HAP-1 (cell line): ENCODE data around the gene MAPK6.
"Not testable (repeated sequence)": the region's sequence is repeated elsewhere in the genome, so short reads cannot be mapped to it uniquely, and the experiment has no call there.

Experiments
- DNase-seq, 2 experiments: peaks; one replicate each; pipeline ENCODE4 v3.0.0-alpha.2; 2016 to 2020; ENCODE audit warnings: low spot score in 2 of 2
- H3K27me3 ChIP-seq: fragments of 250-450 bp; sonication (Bioruptor Pico); 2 replicates; pipeline ENCODE4 v1.5.1; 2020; ENCODE audit warnings: low read depth, mild to moderate bottlenecking, moderate library complexity
- H3K36me3 ChIP-seq: fragments of 250-450 bp; sonication (Bioruptor Pico); replicated peaks from 2 replicates; pipeline ENCODE4 v1.5.1; 2020; ENCODE audit warnings: mild to moderate bottlenecking
- H3K4me1 ChIP-seq: fragments of 250-450 bp; sonication (Bioruptor Pico); 2 replicates; pipeline ENCODE4 v1.5.1; 2020; ENCODE audit warnings: mild to moderate bottlenecking
- H3K4me3 ChIP-seq: fragments of 250-450 bp; sonication (Bioruptor Pico); 2 replicates; pipeline ENCODE4 v1.5.1; 2020; ENCODE audit warnings: mild to moderate bottlenecking, moderate library complexity
- H3K9me3 ChIP-seq: fragments of 250-450 bp; sonication (Bioruptor Pico); 2 replicates; pipeline ENCODE4 v1.5.1; 2020; ENCODE audit warnings: mild to moderate bottlenecking, moderate library complexity
- in situ Hi-C: fragments of 300-500 bp; cut with MboI; formaldehyde crosslinking; loops from 3 replicates; pipeline ENCODE4 v1.14.3; 2020; ENCODE audit warnings: low sequenced_read_pairs, inconsistent platforms, mixed read lengths

Gene MAPK6

DNA sequence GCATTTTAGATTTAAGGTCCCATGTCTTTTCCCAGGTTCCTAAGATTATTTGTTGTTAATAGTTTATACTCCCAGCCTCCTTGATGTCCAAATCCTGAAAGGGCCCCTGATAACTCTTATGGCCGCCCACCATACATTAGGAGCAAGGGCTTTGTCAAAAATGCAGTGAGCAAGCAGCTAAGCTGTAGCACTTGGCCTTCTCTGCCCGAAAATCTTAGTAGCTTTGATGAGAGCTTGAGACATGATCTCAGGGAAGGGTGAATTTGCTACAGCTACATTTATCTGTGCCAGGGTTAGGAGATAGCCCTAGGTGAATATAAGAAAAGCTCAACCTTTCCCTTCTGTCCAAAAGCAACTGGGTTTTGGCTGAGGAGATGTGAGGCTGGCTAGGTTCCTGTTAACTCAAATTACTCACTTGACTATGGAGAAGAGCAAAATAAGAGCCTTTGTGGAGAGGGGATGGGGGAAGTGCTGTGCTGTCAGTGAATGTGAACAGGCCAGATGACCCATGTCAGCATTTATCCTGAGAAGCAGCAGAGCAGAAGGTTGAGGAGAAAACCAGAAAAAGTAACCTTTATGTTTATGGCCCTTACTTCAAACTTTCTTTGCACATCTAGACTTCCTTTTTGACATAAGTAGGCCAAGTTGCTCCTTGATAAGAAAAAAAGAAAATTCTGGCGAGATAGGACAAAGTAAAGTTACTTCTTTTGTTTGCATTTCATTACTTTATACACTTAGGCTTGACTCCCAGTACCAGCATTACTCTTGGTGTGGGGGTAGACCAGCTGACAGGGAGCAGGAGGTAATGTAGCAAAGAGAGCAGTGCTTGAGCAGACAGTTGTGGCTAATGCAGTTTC lies 21.1 kb downstream of the MAPK6 start:
- Histone ChIP-seq H3K4me1 (peaks cover 16% of the 10 kb centered on the region), H3K27me3 (no peaks in the 10 kb centered on the region), H3K36me3 (no peaks in the 10 kb centered on the region; the same call in 1 of the 2 replicates), H3K9me3 (no peaks in the 10 kb centered on the region), H3K4me3 (no peak overlapping the region)
- in situ Hi-C loops: no loop called here
- DNase-seq: no peak

DNA sequence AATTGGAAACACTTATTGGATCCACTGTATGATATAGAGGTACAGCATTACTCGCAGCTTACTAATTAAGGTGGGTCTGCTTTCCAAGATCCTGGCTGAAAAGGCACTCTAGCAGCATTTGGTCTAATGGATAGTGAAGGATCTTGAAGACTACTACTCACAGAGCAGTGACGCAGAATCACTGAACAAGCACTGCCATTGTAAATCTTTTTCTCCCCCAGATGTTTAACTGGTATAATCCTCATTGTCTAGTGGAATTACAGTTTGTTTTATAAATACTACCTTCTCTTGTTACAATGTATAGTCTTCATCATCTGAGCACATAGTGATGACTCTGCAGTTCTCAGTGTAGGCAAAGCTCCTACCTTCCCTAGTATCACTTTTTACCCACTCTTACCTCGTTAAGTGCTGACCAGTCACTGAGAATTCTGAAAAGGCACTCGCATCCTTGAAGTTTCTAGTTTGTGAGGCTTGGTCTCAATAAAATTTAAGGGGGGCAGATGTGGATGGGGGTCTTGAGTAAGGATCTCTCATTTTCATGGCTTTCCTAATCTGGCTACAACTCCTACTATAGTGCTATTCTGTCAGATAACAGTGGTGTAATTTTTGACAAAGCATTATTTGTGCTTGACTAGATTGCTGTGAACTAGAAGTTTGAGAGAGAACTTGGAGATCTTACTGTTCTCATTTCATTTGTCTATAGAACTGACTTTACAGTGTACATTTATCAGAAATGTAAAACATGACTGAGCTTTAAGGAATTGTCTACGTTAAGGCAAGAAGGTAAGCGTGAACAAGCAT lies 23.2 kb downstream of the MAPK6 start:
- Histone ChIP-seq H3K4me1 (peaks cover 21% of the 10 kb centered on the region), H3K9me3 (no peaks in the 10 kb centered on the region), H3K4me3 (no peak overlapping the region), H3K36me3 (no peaks in the 10 kb centered on the region; the same call in none of the 2 replicates), H3K27me3 (no peaks in the 10 kb centered on the region)
- in situ Hi-C loops: no loop called here
- peak in 1 of 2 experiments; percentile 69 for DNase-seq

DNA sequence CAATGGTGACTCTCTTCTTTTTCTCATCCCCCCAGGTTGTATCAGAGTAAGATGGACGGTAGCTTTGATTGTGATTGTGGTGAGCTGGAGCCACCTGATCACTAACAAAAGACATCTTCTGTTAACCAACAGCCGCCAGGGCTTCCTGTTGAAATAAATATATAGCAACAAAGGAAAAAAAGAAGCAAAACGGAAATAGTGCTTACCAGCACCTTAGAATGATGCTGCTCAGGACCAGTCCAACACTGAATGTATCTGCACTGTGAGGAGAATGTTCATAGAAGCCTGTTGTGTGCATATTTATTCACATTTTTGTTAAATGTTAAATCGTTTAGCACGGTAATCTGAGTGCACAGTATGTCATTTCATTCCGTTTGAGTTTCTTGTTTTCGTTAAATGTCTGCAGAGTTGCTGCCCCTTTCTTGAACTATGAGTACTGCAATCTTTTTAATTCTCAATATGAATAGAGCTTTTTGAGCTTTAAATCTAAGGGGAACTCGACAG lies 26.8 kb downstream of the MAPK6 start:
- H3K27me3 ChIP-seq, in situ Hi-C loops, H3K4me3 ChIP-seq, H3K9me3 ChIP-seq, DNase-seq: not testable (repeated sequence)
- Histone ChIP-seq H3K4me1 (peaks cover 19% of the 10 kb centered on the region), H3K36me3 (peaks cover 10% of the 10 kb centered on the region)

DNA sequence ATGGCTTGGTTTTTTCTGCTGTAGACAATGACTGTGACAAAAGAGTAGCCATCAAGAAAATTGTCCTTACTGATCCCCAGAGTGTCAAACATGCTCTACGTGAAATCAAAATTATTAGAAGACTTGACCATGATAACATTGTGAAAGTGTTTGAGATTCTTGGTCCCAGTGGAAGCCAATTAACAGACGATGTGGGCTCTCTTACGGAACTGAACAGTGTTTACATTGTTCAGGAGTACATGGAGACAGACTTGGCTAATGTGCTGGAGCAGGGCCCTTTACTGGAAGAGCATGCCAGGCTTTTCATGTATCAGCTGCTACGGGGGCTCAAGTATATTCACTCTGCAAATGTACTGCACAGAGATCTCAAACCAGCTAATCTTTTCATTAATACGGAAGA lies 27.5 kb downstream of the MAPK6 start:
- Histone ChIP-seq H3K36me3 (peaks cover 10% of the 10 kb centered on the region), H3K4me1 (peaks cover 17% of the 10 kb centered on the region)
- H3K27me3 ChIP-seq, H3K4me3 ChIP-seq, DNase-seq, in situ Hi-C loops, H3K9me3 ChIP-seq: not testable (repeated sequence)

DNA sequence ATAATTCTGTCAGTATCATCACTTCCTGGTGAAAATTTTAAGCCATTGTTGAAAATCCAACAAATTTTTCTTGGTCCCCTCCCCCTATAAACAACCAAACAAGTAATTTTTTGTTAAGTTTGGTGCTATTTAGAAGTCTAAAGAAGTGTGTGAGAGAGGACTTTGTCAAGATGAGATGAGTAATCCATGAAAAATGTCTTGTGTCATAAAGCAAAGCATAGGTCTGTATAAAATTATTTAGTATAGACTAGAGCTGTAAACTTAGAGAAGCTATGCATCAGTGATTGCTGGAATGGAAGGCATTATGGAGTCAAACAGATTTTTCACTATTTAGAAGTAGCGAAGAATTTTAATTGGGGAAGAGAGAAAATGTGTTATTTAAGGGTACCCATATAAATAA lies 31.4 kb downstream of the MAPK6 start:
- H3K4me1 ChIP-seq: peaks cover 3% of the 10 kb centered on the region
- no peak for DNase-seq
- peaks cover 20% of the 10 kb centered on the region for H3K36me3 ChIP-seq
- H3K9me3 ChIP-seq: no peaks in the 10 kb centered on the region
- in situ Hi-C loops: no loop called here
- H3K4me3 ChIP-seq: no peak overlapping the region
- H3K27me3 ChIP-seq: no peaks in the 10 kb centered on the region

DNA sequence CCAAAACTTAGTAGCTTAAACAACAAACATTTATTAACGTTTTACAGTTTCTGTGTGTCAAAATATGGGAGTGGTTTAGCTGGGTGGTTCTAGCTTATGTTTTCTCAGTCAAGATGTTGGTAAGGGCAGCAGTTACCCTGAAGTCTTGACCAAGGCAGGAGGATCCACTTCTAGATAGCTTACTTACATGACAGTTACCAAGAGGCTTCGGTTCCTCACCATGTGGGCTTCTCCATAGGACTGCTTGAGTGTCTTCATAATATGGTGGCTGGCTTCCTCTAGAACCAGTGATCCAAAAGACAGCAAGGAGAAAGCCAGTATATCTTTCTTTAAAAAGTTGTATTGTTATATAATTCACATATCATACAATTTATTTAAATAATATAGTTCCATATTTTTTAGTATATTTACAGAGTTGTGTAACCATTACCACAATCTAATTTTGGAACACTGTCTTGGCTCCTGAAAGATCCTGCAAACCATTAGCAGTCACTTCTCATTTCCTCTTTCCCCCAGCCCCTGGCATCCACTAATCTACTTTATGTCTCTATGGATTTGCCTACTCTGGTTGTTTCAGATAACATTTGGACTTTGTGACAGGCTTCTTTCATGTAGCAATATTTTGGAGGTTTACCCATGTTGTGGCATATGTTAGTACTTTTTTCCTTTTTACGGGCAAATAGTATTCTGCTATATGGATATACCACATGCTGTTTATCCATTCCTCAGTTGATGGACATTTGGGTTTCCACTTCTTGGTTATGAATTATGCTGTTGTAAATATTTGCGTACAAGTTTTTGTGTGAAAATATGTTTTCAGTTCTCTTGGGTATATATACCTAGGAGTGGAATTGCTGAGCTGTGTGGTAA lies 33.3 kb downstream of the MAPK6 start:
- H3K27me3 ChIP-seq: no peaks in the 10 kb centered on the region
- no peaks in the 10 kb centered on the region for H3K4me1 ChIP-seq
- in situ Hi-C loops: no loop called here
- peaks cover 20% of the 10 kb centered on the region for H3K36me3 ChIP-seq
- no peak overlapping the region for H3K4me3 ChIP-seq
- H3K9me3 ChIP-seq: no peaks in the 10 kb centered on the region
- no peak for DNase-seq

DNA sequence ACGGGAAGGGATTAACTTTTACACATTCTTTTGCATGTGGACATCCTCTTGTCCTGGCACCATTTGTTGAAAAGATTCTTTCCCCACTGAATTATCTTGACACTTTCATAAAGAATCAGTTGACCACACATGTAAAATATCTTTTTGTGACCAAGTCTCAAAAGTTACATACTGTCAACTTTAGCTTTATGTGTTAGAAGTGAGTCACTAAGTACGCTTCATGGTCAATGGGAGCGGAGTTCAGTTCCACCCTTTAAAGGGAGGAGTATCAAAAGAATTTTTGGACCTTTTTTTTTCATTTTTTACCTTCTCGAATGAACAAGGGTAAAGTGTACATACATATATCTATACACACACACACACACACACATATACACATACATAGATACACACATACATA lies 35.4 kb downstream of the MAPK6 start:
- peaks cover 35% of the 10 kb centered on the region for H3K36me3 ChIP-seq
- no peak overlapping the region for H3K4me3 ChIP-seq
- no peaks in the 10 kb centered on the region for H3K9me3 ChIP-seq
- no peaks in the 10 kb centered on the region for H3K27me3 ChIP-seq
- H3K4me1 ChIP-seq: no peaks in the 10 kb centered on the region
- DNase-seq: no peak
- in situ Hi-C loops: no loop called here

DNA sequence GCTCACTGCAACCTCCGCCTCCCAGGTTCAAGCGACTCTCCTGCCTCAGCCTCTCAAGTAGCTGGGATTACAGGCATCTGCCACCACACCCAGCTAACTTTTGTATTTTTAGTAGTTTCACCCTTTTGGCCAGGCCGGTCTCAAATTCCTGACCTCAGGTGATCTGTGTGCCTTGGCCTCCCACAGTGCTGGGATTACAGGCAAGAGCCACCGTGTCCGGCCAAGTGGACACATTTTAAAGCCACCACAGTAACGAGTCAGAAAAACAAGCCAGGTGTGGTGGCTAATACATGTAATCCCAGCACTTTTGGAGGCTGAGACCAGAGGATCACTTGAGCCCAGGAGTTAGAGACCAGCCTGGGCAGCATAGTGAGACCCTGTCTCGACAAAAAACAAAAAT lies 35.8 kb downstream of the MAPK6 start:
- H3K4me3 ChIP-seq, in situ Hi-C loops, DNase-seq, H3K4me1 ChIP-seq, H3K27me3 ChIP-seq, H3K9me3 ChIP-seq: not testable (repeated sequence)
- peaks cover 33% of the 10 kb centered on the region for H3K36me3 ChIP-seq

DNA sequence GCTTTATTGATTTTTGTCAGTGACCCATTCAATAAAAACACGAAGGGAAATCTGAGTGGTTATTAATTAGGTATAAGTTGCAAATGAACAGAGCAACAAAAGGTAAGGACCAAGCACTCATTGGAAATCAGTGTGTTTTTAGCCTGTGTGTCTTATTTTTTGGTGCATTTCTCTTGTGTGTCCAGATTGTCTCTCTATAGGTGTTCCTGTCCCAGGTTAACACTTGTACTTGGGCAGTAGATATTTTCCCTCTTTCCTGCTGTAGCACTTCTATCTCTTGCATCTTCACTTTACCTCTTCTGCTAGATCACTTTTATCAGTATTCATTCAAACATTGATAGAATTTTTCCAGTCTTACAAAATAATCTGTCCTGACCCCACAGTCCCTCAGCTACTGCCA lies 37.0 kb downstream of the MAPK6 start:
- DNase-seq: no peak
- in situ Hi-C loops: no loop called here
- Histone ChIP-seq H3K4me1 (no peaks in the 10 kb centered on the region), H3K27me3 (no peaks in the 10 kb centered on the region), H3K4me3 (no peak overlapping the region), H3K36me3 (peaks cover 35% of the 10 kb centered on the region), H3K9me3 (no peaks in the 10 kb centered on the region)

DNA sequence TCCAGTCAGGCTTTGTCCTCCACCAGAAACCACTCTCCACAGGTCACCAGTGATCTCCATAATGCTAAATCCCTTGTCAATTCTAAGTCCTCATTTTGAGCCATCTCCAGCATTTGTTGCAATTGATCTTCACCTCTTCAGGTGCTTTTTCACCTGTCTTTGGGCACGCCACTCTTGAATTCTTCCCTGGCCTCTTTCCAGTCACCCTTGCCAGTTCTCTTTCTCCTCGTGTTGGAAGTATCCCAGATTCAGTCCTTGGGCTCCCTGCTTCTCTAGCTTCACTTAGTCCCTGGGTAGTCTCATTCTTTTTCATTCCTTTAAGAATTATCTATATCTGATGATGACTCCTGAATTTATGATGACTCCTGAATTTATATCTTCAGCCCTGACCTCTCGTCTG lies 37.5 kb downstream of the MAPK6 start:
- H3K27me3 ChIP-seq: no peaks in the 10 kb centered on the region
- H3K4me1 ChIP-seq: no peaks in the 10 kb centered on the region
- no peak overlapping the region for H3K4me3 ChIP-seq
- in situ Hi-C loops: no loop called here
- no peak for DNase-seq
- peaks cover 38% of the 10 kb centered on the region for H3K36me3 ChIP-seq
- H3K9me3 ChIP-seq: no peaks in the 10 kb centered on the region

DNA sequence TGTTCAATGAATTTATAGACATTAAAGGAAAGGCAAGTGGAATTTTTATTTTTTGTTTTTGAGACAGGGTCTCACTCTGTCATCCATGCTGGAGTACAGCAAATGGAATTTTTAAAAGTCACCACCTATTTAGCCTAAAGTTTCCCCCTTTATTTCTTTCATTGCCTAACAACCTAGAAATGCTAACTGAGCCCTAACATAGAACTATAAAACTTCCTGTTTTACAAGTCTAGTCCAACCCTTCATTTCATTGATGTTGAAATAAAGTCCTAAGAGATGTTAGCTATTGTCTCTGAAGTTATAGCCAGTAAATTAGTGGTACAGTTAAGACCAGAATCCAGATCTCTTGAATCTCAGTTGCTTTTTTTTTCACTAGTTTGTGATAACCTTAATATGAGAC lies 39.0 kb downstream of the MAPK6 start:
- in situ Hi-C loops: no loop called here
- no peak for DNase-seq
- H3K4me3 ChIP-seq: no peak overlapping the region
- no peaks in the 10 kb centered on the region for H3K4me1 ChIP-seq
- peaks cover 34% of the 10 kb centered on the region for H3K36me3 ChIP-seq
- H3K27me3 ChIP-seq: no peaks in the 10 kb centered on the region
- H3K9me3 ChIP-seq: no peaks in the 10 kb centered on the region

DNA sequence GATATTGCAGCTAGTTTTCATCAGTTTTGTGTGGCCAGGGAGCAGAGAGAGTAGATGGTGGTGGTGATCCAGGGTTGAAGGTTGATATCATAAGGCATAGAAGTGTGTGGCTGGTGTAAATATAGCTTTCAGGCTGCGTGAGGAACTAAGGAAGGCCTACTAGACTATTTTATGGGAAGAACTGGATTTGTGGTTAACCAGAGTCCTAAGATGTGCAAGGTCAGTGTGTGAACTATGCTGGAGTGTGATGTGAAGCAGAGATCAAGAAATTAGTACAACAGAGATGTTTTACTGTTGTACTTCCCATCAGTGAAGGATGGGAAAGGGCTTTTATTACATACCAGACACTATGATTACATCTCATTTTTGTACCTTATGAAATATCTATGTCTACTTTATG lies 41.5 kb downstream of the MAPK6 start:
- no peak overlapping the region for H3K4me3 ChIP-seq
- no peaks in the 10 kb centered on the region for H3K9me3 ChIP-seq
- in situ Hi-C loops: no loop called here
- no peak for DNase-seq
- no peaks in the 10 kb centered on the region for H3K4me1 ChIP-seq
- H3K36me3 ChIP-seq: peaks cover 50% of the 10 kb centered on the region
- H3K27me3 ChIP-seq: no peaks in the 10 kb centered on the region

DNA sequence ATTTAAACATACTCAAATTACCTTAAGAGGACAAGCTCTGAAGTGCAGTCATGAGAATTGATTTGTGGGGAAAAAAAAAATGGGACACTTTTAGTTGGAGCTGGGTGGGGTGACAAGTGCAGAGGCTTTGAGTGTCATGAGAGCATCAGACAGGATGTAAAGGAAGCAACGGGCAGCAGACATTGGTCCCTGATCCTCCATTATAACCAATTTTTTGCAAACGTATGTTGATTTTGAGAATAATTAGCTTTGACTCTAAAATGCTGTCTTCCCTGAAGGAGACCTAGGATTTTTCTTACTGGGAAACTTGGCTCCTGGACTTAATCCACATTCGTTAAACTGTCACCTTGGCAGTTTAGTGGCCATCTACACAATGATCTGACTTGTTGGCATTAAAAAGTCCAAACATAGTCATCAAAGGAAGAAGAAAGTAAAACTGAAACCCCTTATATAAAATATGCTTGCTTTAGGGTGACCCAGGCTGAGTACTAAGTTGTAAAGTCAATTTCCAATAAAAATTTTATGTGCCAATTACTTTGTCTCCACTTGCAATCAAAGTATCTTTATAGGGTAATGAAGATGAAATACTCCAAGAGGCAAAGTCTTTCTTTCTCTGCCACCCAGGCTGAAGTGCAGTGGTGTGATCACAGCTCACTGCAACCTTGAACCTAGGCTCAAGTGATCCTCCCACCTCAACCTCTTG lies 48.0 kb downstream of the MAPK6 start:
- H3K4me1 ChIP-seq: no peaks in the 10 kb centered on the region
- peaks cover 22% of the 10 kb centered on the region for H3K36me3 ChIP-seq
- in situ Hi-C loops: no loop called here
- H3K9me3 ChIP-seq: no peaks in the 10 kb centered on the region
- no peak overlapping the region for H3K4me3 ChIP-seq
- H3K27me3 ChIP-seq: no peaks in the 10 kb centered on the region
- DNase-seq: no peak
